Measurements from ENCODE around the gene GADD45GIP1.
"Not testable (repeated sequence)": the region's sequence is repeated elsewhere in the genome, so short reads cannot be mapped to it uniquely, and the experiment has no call there.

GADD45GIP1 gene

GRCh38 chr19:12965812-12966135 lies 8.8 kb upstream of the GADD45GIP1 start:
- Histone ChIP-seq H3K4me3 (ENCODE audit: low read length) (peak overlapping the region; percentile 33), H2AFZ (ENCODE audit: low read depth, low read length) (no peak overlapping the region), H3K36me3 (ENCODE audit: insufficient read depth, low read length) (no peaks in the 10 kb centered on the region), H3K4me1 (ENCODE audit: insufficient read depth, low read length) (peaks cover 8% of the 10 kb centered on the region), H3K27me3 (ENCODE audit: insufficient read depth, low read length) (no peaks in the 10 kb centered on the region), H3K9me3 (ENCODE audit: low read length) (no peaks in the 10 kb centered on the region)

- Histone ChIP-seq H2AFZ (ENCODE audit: low read depth, low read length) (peak overlapping the region; percentile 42), H3K4me3 (ENCODE audit: low read length) (peak overlapping the region; percentile 35), H3K9me3 (ENCODE audit: low read length) (no peaks in the 10 kb centered on the region), H3K27me3 (ENCODE audit: insufficient read depth, low read length) (no peaks in the 10 kb centered on the region), H3K4me1 (ENCODE audit: insufficient read depth, low read length) (peaks cover 8% of the 10 kb centered on the region), H3K36me3 (ENCODE audit: insufficient read depth, low read length) (no peaks in the 10 kb centered on the region)
Measured at GRCh38 chr19:12965017-12965811, 8.2 kb upstream of the GADD45GIP1 start.

- Histone ChIP-seq H3K4me3 (ENCODE audit: low read length) (no peak overlapping the region), H3K4me1 (ENCODE audit: insufficient read depth, low read length) (peaks cover 9% of the 10 kb centered on the region), H2AFZ (ENCODE audit: low read depth, low read length) (no peak overlapping the region), H3K36me3 (ENCODE audit: insufficient read depth, low read length) (peaks cover 10% of the 10 kb centered on the region), H3K9me3 (ENCODE audit: low read length) (no peaks in the 10 kb centered on the region), H3K27me3 (ENCODE audit: insufficient read depth, low read length) (no peaks in the 10 kb centered on the region)
Measured at GRCh38 chr19:12959481-12959880, 2.5 kb upstream of the GADD45GIP1 start.

- Histone ChIP-seq H3K4me3 (ENCODE audit: low read length) (peak overlapping the region; percentile 62), H3K36me3 (ENCODE audit: insufficient read depth, low read length) (peaks cover 26% of the 10 kb centered on the region), H2AFZ (ENCODE audit: low read depth, low read length) (peak overlapping the region; percentile 17)
- H3K9me3 ChIP-seq (ENCODE audit: low read length); H3K27me3 ChIP-seq (ENCODE audit: insufficient read depth, low read length); H3K4me1 ChIP-seq (ENCODE audit: insufficient read depth, low read length): not testable (repeated sequence)
Measured at GRCh38 chr19:12957389-12957952, 448 bp upstream of the GADD45GIP1 start.

- peaks cover 9% of the 10 kb centered on the region for H3K4me1 ChIP-seq (ENCODE audit: insufficient read depth, low read length)
- H3K4me3 ChIP-seq (ENCODE audit: low read length), result peak overlapping the region; percentile 62
- H3K36me3 ChIP-seq (ENCODE audit: insufficient read depth, low read length), result peaks cover 39% of the 10 kb centered on the region
- no peak overlapping the region for H2AFZ ChIP-seq (ENCODE audit: low read depth, low read length)
- no peaks in the 10 kb centered on the region for H3K27me3 ChIP-seq (ENCODE audit: insufficient read depth, low read length)
- no peaks in the 10 kb centered on the region for H3K9me3 ChIP-seq (ENCODE audit: low read length)
Measured at GRCh38 chr19:12955996-12956395, 1.0 kb downstream of the GADD45GIP1 start.

GRCh38 chr19:12955575-12955974 lies 1.4 kb downstream of the GADD45GIP1 start:
- peak overlapping the region; percentile 62 for H3K4me3 ChIP-seq (ENCODE audit: low read length)
- not testable (repeated sequence) for H3K4me1 ChIP-seq (ENCODE audit: insufficient read depth, low read length); H3K27me3 ChIP-seq (ENCODE audit: insufficient read depth, low read length); H2AFZ ChIP-seq (ENCODE audit: low read depth, low read length); H3K9me3 ChIP-seq (ENCODE audit: low read length)
- H3K36me3 ChIP-seq (ENCODE audit: insufficient read depth, low read length), result peaks cover 43% of the 10 kb centered on the region

- Histone ChIP-seq H3K4me3 (ENCODE audit: low read length) (no peak overlapping the region), H3K36me3 (ENCODE audit: insufficient read depth, low read length) (peaks cover 51% of the 10 kb centered on the region), H3K4me1 (ENCODE audit: insufficient read depth, low read length) (peaks cover 9% of the 10 kb centered on the region)
Measured at GRCh38 chr19:12954612-12954962, 2.4 kb downstream of the GADD45GIP1 start.

GRCh38 chr19:12953799-12954611 lies 3.0 kb downstream of the GADD45GIP1 start:
- Histone ChIP-seq H3K4me1 (ENCODE audit: insufficient read depth, low read length) (peaks cover 9% of the 10 kb centered on the region), H2AFZ (ENCODE audit: low read depth, low read length) (no peak overlapping the region), H3K27me3 (ENCODE audit: insufficient read depth, low read length) (no peaks in the 10 kb centered on the region), H3K4me3 (ENCODE audit: low read length) (no peak overlapping the region), H3K36me3 (ENCODE audit: insufficient read depth, low read length) (peaks cover 57% of the 10 kb centered on the region), H3K9me3 (ENCODE audit: low read length) (no peaks in the 10 kb centered on the region)

More at GRCh38 chr19:12954612-12954962, 2.4 kb downstream of the GADD45GIP1 start:
- no peaks in the 10 kb centered on the region for H3K9me3 ChIP-seq (ENCODE audit: low read length)
- H2AFZ ChIP-seq (ENCODE audit: low read depth, low read length), result no peak overlapping the region
- no peaks in the 10 kb centered on the region for H3K27me3 ChIP-seq (ENCODE audit: insufficient read depth, low read length)

GRCh38 chr19:12953138-12953798 lies 3.8 kb downstream of the GADD45GIP1 start:
- Histone ChIP-seq H3K27me3 (ENCODE audit: insufficient read depth, low read length) (no peaks in the 10 kb centered on the region), H3K4me1 (ENCODE audit: insufficient read depth, low read length) (peaks cover 9% of the 10 kb centered on the region), H2AFZ (ENCODE audit: low read depth, low read length) (no peak overlapping the region), H3K4me3 (ENCODE audit: low read length) (no peak overlapping the region), H3K36me3 (ENCODE audit: insufficient read depth, low read length) (peaks cover 64% of the 10 kb centered on the region), H3K9me3 (ENCODE audit: low read length) (no peaks in the 10 kb centered on the region)

- peaks cover 70% of the 10 kb centered on the region for H3K36me3 ChIP-seq (ENCODE audit: insufficient read depth, low read length)
- no peak overlapping the region for H3K4me3 ChIP-seq (ENCODE audit: low read length)
Measured at GRCh38 chr19:12952488-12953137, 4.4 kb downstream of the GADD45GIP1 start.

GRCh38 chr19:12952050-12952449 lies 5.0 kb downstream of the GADD45GIP1 start:
- H3K4me3 ChIP-seq (ENCODE audit: low read length); H3K27me3 ChIP-seq (ENCODE audit: insufficient read depth, low read length); H3K9me3 ChIP-seq (ENCODE audit: low read length); H2AFZ ChIP-seq (ENCODE audit: low read depth, low read length): not testable (repeated sequence)
- Histone ChIP-seq H3K36me3 (ENCODE audit: insufficient read depth, low read length) (peaks cover 75% of the 10 kb centered on the region), H3K4me1 (ENCODE audit: insufficient read depth, low read length) (peaks cover 12% of the 10 kb centered on the region)

More at GRCh38 chr19:12952488-12953137, 4.4 kb downstream of the GADD45GIP1 start:
- no peaks in the 10 kb centered on the region for H3K27me3 ChIP-seq (ENCODE audit: insufficient read depth, low read length)
- H3K4me1 ChIP-seq (ENCODE audit: insufficient read depth, low read length), result peaks cover 9% of the 10 kb centered on the region
- H2AFZ ChIP-seq (ENCODE audit: low read depth, low read length), result no peak overlapping the region
- no peaks in the 10 kb centered on the region for H3K9me3 ChIP-seq (ENCODE audit: low read length)

- H2AFZ ChIP-seq (ENCODE audit: low read depth, low read length), result no peak overlapping the region
- H3K4me3 ChIP-seq (ENCODE audit: low read length), result no peak overlapping the region
- H3K9me3 ChIP-seq (ENCODE audit: low read length), result no peaks in the 10 kb centered on the region
- no peaks in the 10 kb centered on the region for H3K27me3 ChIP-seq (ENCODE audit: insufficient read depth, low read length)
- H3K4me1 ChIP-seq (ENCODE audit: insufficient read depth, low read length), result peaks cover 10% of the 10 kb centered on the region
- H3K36me3 ChIP-seq (ENCODE audit: insufficient read depth, low read length), result peaks cover 69% of the 10 kb centered on the region
Measured at GRCh38 chr19:12949363-12950283, 7.4 kb downstream of the GADD45GIP1 start.

All from neuron (in vitro differentiated cells).